GM10248 (cell line): ENCODE measurements around the gene ACSL6.

Experiments
- CTCF ChIA-PET: fragments of 300-600 bp; sonication (Branson Sonifier 250); formaldehyde crosslinking; extraction: SDS; loops from one replicate; lab custom pipeline; 2021; ENCODE audit warnings: antibody characterized with exemption; lab: Yijun Ruan, JAX
- POLR2A ChIA-PET: fragments of 350-650 bp; sonication (Branson Sonifier 250); formaldehyde crosslinking; extraction: SDS; loops from one replicate; lab custom pipeline; 2020; ENCODE audit warnings: antibody characterized with exemption; lab: Yijun Ruan, JAX
- DNase-seq: peaks from one replicate; pipeline ENCODE4 v3.0.0; 2012; ENCODE audit errors: extremely low spot score
- TF ChIP-seq, protein P1 (sequence below): IDR thresholded peaks from 2 replicates; pipeline ENCODE4 v1.5.1; 2012; ENCODE audit warnings: mild to moderate bottlenecking, low read depth; ENCODE audit errors: extremely low read depth, missing control alignments, control extremely low read depth

The ACSL6 gene

DNA sequence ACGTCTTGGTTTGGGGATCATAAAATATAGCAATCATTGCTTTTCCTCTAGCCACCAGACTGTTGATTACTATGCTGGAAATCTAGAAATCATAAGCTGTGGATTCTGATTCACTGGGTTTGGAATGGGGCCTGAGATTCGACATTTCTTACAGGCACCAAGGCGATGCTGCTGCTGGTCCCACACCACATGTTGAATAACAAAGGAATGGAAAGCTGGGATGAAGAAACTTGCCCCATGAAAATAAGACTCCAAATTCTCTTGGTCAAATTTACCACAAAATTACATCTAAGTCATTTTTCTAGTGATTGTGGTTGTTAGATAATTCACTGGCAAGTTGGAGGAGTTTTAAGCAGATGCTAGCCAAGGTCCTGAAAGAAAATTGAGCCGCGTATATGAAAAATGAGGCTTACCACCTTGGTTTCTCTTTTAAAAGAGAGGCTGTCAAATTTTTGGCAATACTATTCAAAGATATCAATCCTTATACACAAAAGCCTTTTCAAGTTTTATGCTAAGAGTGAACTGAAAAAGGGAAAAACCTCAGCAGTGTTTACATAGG lies 43.0 kb downstream of the ACSL6 start:
- ChIA-PET CTCF (no interaction called here), POLR2A (no interaction called here)
- TF ChIP-seq, protein P1, sequence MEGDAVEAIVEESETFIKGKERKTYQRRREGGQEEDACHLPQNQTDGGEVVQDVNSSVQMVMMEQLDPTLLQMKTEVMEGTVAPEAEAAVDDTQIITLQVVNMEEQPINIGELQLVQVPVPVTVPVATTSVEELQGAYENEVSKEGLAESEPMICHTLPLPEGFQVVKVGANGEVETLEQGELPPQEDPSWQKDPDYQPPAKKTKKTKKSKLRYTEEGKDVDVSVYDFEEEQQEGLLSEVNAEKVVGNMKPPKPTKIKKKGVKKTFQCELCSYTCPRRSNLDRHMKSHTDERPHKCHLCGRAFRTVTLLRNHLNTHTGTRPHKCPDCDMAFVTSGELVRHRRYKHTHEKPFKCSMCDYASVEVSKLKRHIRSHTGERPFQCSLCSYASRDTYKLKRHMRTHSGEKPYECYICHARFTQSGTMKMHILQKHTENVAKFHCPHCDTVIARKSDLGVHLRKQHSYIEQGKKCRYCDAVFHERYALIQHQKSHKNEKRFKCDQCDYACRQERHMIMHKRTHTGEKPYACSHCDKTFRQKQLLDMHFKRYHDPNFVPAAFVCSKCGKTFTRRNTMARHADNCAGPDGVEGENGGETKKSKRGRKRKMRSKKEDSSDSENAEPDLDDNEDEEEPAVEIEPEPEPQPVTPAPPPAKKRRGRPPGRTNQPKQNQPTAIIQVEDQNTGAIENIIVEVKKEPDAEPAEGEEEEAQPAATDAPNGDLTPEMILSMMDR = no peak
- DNase-seq = no peak

DNA sequence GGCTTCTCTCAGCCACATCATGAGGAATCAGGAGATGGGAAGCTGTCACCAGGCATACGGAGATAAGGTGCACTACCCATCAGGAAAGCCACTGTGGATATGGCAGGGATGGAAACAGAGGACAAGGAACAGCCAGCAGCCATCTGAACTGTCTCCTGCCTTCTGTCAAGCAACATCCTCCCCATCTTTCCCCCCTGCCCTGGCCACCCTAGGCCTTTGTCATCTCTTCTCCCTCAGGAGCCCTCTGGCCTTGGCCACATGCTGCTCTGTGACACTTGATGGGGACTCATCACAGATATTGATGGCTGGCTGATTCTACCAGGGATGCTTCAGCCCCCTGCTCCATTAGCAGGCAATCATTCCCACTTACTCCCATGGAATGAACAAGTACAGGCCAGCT lies 44.9 kb downstream of the ACSL6 start:
- ChIA-PET CTCF (interaction anchor here (1.3 to 1.6 kb wide), 2 partner anchors 9 to 41 kb away, joined by 3 to 4 read pairs; no protein-coding TSS in a partner anchor), POLR2A (no interaction called here)
- TF ChIP-seq, protein P1 = no peak
- DNase-seq = no peak

DNA sequence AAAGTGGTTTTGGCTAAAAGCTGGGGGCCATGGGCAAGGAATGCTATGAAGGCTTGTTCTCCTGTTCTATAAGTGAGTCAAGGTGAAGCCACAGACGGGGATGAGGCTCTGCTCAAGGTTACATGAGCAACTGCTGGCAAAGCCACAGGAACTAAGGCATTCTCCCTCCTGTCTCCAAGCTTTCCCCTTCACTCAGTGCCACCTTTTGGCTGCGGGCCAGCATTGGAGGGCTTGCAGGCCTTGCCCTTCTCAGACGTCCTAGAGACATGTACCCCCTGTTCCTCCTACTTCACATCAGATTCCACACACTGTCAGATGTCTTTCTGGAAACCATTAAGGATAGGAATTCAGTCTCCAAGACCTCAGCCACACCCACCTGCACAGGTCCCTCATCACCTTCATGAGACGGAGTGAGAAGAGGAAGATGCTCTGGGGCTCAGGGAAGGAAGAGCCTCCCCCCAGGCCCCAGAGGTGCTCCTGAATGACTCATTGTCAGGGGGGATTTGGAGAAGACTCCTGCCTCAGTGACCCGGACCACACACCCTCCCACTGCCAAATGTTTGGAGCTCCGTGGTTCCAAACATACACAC lies 45.5 kb downstream of the ACSL6 start:
- POLR2A ChIA-PET = no interaction called here
- TF ChIP-seq, protein P1 = no peak
- CTCF ChIA-PET = interaction anchor here (1.3 to 1.6 kb wide), 2 partner anchors 8 to 42 kb away, joined by 3 to 4 read pairs; no protein-coding TSS in a partner anchor
- DNase-seq = no peak

DNA sequence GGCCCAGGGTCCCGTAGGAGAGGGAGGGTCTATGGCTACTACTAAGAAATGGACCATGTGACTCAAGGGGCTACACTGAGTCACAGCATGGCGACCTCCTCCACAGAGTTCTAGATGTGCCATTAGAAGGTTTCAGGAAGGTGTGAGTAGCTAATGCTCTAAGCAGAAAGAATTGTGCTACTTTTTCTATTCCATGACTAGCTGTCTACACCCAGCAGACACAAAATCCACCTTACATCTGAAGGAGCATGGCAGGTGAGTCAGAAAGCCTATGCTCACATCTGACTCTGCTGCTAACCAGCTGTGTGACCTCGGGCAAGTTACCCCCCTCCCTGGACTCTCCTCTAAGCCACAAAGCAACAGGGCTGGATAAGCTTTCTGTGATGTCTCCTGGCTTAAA lies 51.6 kb downstream of the ACSL6 start:
- TF ChIP-seq, protein P1 = no peak
- POLR2A ChIA-PET = no interaction called here
- no peak for DNase-seq
- CTCF ChIA-PET = no interaction called here

DNA sequence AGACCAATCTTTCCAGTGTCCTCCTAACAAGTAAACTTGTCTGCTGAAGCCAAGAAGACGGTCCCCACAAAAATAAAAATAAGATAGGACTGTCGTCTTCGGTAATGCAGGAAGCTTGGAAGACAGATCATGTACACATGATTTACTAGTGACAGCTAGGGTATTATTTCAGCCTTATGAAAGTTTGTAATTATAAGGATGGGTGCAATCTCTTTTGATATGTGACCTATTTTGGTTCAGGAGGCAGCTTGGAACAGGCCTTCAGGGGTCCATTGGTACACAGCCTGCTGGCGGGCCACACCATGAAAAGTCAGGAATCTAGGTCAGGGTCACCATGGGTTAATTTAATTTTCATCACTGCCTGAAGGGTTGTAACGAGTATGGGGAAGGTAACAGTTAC lies 52.3 kb downstream of the ACSL6 start:
- TF ChIP-seq, protein P1 = no peak
- CTCF ChIA-PET = no interaction called here
- POLR2A ChIA-PET = no interaction called here
- no peak for DNase-seq

DNA sequence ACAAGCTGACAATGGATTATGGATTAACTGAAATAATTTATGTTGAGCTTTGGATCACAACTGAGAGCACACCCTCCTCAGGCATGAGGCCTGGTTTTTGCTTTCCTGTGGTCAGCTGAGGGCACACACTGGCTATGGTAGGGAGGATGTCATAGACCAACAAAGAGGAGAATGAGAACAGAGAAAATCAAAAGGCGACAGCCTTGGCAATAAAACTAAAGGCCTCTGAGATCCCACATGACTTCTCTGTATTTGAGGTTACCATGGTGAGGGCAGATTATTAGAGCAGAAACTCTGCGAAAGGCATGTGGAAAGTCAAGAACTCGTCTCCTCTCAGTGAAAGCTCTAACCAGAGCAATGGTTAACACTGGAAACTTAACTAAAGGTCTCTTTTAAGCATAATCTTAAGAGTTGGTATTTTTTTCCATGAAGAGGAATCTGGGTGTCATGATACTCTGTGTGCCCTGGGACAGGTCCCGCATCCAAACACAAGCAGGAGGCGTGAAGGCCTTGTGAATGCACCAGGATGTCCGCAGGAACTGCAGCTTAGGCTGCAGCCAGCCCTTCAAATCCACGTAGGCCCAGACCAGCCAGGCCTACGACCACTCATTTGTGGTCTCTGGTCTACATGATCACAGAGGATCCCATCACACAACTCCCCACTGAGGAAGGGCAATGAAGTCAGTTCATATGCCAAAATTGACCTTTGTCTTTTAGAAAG lies 53.6 kb downstream of the ACSL6 start:
- no peak for DNase-seq
- TF ChIP-seq, protein P1 = no peak
- CTCF ChIA-PET = interaction anchor here (1.0 kb wide), 2 partner anchors 8 to 49 kb away, joined by 3 to 4 read pairs; no protein-coding TSS in a partner anchor
- POLR2A ChIA-PET = no interaction called here
